ENCODE data around the gene LARP6. TPM values are rescaled to one million over a fixed set of nuclear protein-coding genes. Genes with fewer than 3 reads are reported as not detected.
A peak's percentile ranks its signal among the peaks of the same experiment; 100 is the strongest.

The LARP6 gene
- 31.2 and 33.4 TPM in 2 replicates for total RNA-seq (2021)
- percentile 57 among the genes with signal in this experiment for Bru-seq, nascent RNA
- percentile 58 among the genes with signal in this experiment for BruChase-seq, experiment 1, labeled RNA remaining after a 2-hour chase
- BruChase-seq, experiment 2, labeled RNA remaining after a 6-hour chase: percentile 60 among the genes with signal in this experiment
- long read RNA-seq, full-length matches to known transcripts: 47 of 62 reads
- long read RNA-seq, partial matches to known transcripts: 2 of 62 reads
- long read RNA-seq, other reads (novel, unspliced or antisense): 13 of 62 reads

- no peaks in the 10 kb centered on the region for H3K9me2 ChIP-seq (ENCODE audit: insufficient read depth)
- peaks cover 36% of the 10 kb centered on the region for H3F3A ChIP-seq (ENCODE audit: insufficient read depth, low read depth)
- TF ChIP-seq CTCF (conservative IDR thresholded peaks at IDR 0.05) (no peak), EZH2 (IDR thresholded peaks at IDR 0.05; ENCODE audit: low read depth) (no peak)
- no TSS peak for BruUV-seq (replicated peaks)
- peaks cover 7% of the 10 kb centered on the region for H3K79me2 ChIP-seq (ENCODE audit: low read depth)
- no peaks in the 10 kb centered on the region for H3K27me3 ChIP-seq (ENCODE audit: insufficient read depth, low read depth)
- H2AFZ ChIP-seq: peak within 1 kb of the TSS; percentile 94
- no peaks in the 10 kb centered on the region for H3K9me3 ChIP-seq (ENCODE audit: insufficient read depth, low read depth)
- peak within 1 kb of the TSS; percentile 68 for H3K4me3 ChIP-seq
- H3K27ac ChIP-seq: peak within 1 kb of the TSS; percentile 47; the same call in 1 of the 2 replicates
- ChIA-PET POLR2A (ENCODE audit: unreplicated experiment) (interaction anchor here (0.7 kb wide), 1 partner anchor 54 kb away, joined by 4 read pairs; no protein-coding TSS in a partner anchor), CTCF (no interaction called here)
- intact Hi-C loops (cut with micrococcal nuclease; ENCODE audit: unreplicated experiment): no loop called here
- H3K4me2 ChIP-seq: peak within 1 kb of the TSS; percentile 86
- no peaks in the 10 kb centered on the region for H4K20me1 ChIP-seq (ENCODE audit: insufficient read depth)
- no peaks in the 10 kb centered on the region for H3K36me3 ChIP-seq (ENCODE audit: low read depth)
- H3K4me1 ChIP-seq (replicated peaks; ENCODE audit: insufficient read depth): peaks cover 36% of the 10 kb centered on the region
- DNase-seq: peak in 1 of 2 experiments; percentile 72
Measured at GRCh38 chr15:70853973-70854665, at the start of gene LARP6. TSS of gene LARP6 (minus strand) at chr15:70854157. CDS start at chr15:70854088, 69 bp downstream.

GRCh38 chr15:70902107-70902506, 48.1 kb upstream of the LARP6 start:
- CTCF ChIA-PET: no interaction called here
- no peaks in the 10 kb centered on the region for H3K36me3 ChIP-seq (ENCODE audit: low read depth)
- no peak for TF ChIP-seq EZH2 (IDR thresholded peaks at IDR 0.05; ENCODE audit: low read depth)
- no peak for TF ChIP-seq CTCF (conservative IDR thresholded peaks at IDR 0.05)
- no peaks in the 10 kb centered on the region for H3K9me2 ChIP-seq (ENCODE audit: insufficient read depth)
- peak overlapping the region; percentile 24 for H3K4me2 ChIP-seq
- peak; percentile 50 to 80 for DNase-seq
- H3K27me3 ChIP-seq (ENCODE audit: insufficient read depth, low read depth): no peaks in the 10 kb centered on the region
- no peaks in the 10 kb centered on the region; the same call in 1 of the 2 replicates for H3F3A ChIP-seq (ENCODE audit: insufficient read depth, low read depth)
- BruUV-seq (replicated peaks): no TSS peak
- no peaks in the 10 kb centered on the region for H3K79me2 ChIP-seq (ENCODE audit: low read depth)
- H3K4me3 ChIP-seq: no peak overlapping the region
- intact Hi-C loops (cut with micrococcal nuclease; ENCODE audit: unreplicated experiment): no loop called here
- peaks cover 16% of the 10 kb centered on the region for H3K4me1 ChIP-seq (replicated peaks; ENCODE audit: insufficient read depth)
- peak overlapping the region; percentile 79 for H3K27ac ChIP-seq
- no peaks in the 10 kb centered on the region for H4K20me1 ChIP-seq (ENCODE audit: insufficient read depth)
- POLR2A ChIA-PET (ENCODE audit: unreplicated experiment): interaction anchor here (0.5 to 0.7 kb wide), 2 partner anchors 393 to 587 kb away, joined by 4 to 5 read pairs; no protein-coding TSS in a partner anchor
- H2AFZ ChIP-seq: peak overlapping the region; percentile 68; the same call in 1 of the 2 replicates
- H3K9me3 ChIP-seq (ENCODE audit: insufficient read depth, low read depth): peaks cover 5% of the 10 kb centered on the region

DNA sequence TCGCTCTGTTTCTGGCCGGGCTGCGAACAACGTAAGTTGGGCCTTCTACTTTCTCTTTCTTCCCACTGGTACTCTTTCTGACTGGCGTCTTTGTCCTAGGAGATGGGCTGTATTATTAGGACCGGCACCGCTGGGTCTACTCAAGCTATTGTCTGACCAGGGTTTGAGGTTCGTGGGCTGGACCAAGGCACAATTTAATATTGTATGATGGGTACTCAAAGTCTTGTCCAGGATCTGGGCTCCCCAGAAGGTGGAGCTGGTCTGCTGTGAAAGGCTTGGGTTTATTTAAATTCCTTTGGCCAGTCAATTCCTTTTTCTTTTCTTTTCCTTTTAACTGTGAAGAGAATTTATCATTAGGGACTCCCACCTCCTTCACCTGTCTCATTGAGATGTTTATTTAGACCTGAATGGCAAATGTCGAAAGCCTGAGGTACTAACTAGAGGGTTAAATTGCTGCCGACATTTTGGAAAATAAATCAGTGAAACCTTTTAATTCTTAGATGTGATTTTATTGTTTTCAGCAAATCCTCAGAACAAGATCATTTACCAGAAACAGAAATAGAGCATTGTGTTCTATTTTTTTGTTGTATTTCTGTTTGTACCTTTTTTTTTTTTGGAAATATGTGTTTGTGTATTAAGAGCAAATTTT, 39.1 kb upstream of the LARP6 start:
- BruUV-seq (replicated peaks): TSS peak; percentile 51
- H3K36me3 ChIP-seq (ENCODE audit: low read depth): no peaks in the 10 kb centered on the region
- H3K27ac ChIP-seq: peak overlapping the region; percentile 54; the same call in 1 of the 2 replicates
- peak overlapping the region; percentile 95 for H2AFZ ChIP-seq
- peaks cover 26% of the 10 kb centered on the region for H3K79me2 ChIP-seq (ENCODE audit: low read depth)
- no peaks in the 10 kb centered on the region for H3K9me2 ChIP-seq (ENCODE audit: insufficient read depth)
- POLR2A ChIA-PET (ENCODE audit: unreplicated experiment): no interaction called here
- peak overlapping the region; percentile 91 for H3K4me3 ChIP-seq
- no peaks in the 10 kb centered on the region for H3K9me3 ChIP-seq (ENCODE audit: insufficient read depth, low read depth)
- H3K4me2 ChIP-seq: peak overlapping the region; percentile 90
- DNase-seq: peak; percentile 35 to 40
- intact Hi-C loops (cut with micrococcal nuclease; ENCODE audit: unreplicated experiment): loop anchor here (1.0 to 10.0 kb wide), 6 partner anchors 66 to 912 kb away; partner anchors contain the start of gene THSD4
- H3K4me1 ChIP-seq (replicated peaks; ENCODE audit: insufficient read depth): peaks cover 22% of the 10 kb centered on the region
- peaks cover 20% of the 10 kb centered on the region; the same call in 1 of the 2 replicates for H3F3A ChIP-seq (ENCODE audit: insufficient read depth, low read depth)
- CTCF ChIA-PET: interaction anchor here (0.6 to 1.0 kb wide), 2 partner anchors 99 to 554 kb away, joined by 3 read pairs; no protein-coding TSS in a partner anchor
- no peaks in the 10 kb centered on the region for H4K20me1 ChIP-seq (ENCODE audit: insufficient read depth)
- TF ChIP-seq CTCF (conservative IDR thresholded peaks at IDR 0.05) (peak; percentile 58; the same call in 1 of the 2 replicates), EZH2 (IDR thresholded peaks at IDR 0.05; ENCODE audit: low read depth) (no peak)
- no peaks in the 10 kb centered on the region for H3K27me3 ChIP-seq (ENCODE audit: insufficient read depth, low read depth)

All from PC-9 (cell line).